Vagina (tissue), 2 donors: Measurements from ENCODE around the gene CHST6. TPM values are rescaled to one million over a fixed set of nuclear protein-coding genes. Genes with fewer than 3 reads are reported as not detected.
"Not testable (repeated sequence)": the region's sequence is repeated elsewhere in the genome, so short reads cannot be mapped to it uniquely, and the experiment has no call there.

Source experiments
- DNase-seq, 2 donors: peaks; one replicate each; pipeline ENCODE4 v3.0.0-alpha.2; 2017; ENCODE audit errors: extremely low spot score in 2 of 2
- H3K27ac ChIP-seq: fragments of 200-600 bp; sonication (generic); one replicate; pipeline ENCODE4 v1.5.1; 2019
- H3K27me3 ChIP-seq: fragments of 200-600 bp; sonication (generic); one replicate; pipeline ENCODE4 v1.5.1; 2019
- H3K36me3 ChIP-seq, 2 donors: fragments of 200-600 bp; sonication (generic); one replicate each; pipeline ENCODE4 v1.5.1; 2017 to 2019
- H3K4me1 ChIP-seq: fragments of 200-600 bp; sonication (generic); one replicate; pipeline ENCODE4 v1.5.1; 2019
- H3K4me3 ChIP-seq, 2 donors: fragments of 200-600 bp; sonication (generic); 1 replicate in 1 of 2; 2 replicates in 1 of 2; pipeline ENCODE4 v1.5.1; 2016 to 2019
- H3K9me3 ChIP-seq: fragments of 200-600 bp; sonication (generic); one replicate; pipeline ENCODE4 v1.5.1; 2019
- POLR2A ChIP-seq, 2 donors: fragments of 450-650 bp; IDR thresholded peaks; one replicate each; pipeline ENCODE4 v1.6.1; 2017; ENCODE audit warnings: antibody characterized with exemption in 2 of 2, mild to moderate bottlenecking in 2 of 2, moderate library complexity in 2 of 2
- POLR2AphosphoS5 ChIP-seq, 2 donors: sonication (generic); formaldehyde crosslinking; IDR thresholded peaks; one replicate each; pipeline ENCODE4 v1.9.0; 2017; ENCODE audit warnings: antibody characterized with exemption in 2 of 2, mild to moderate bottlenecking in 2 of 2, low read depth in 1 of 2; ENCODE audit not compliant: insufficient read depth in 1 of 2
- intact Hi-C: fragments of 100-400 bp; cut with DNase I; formaldehyde crosslinking; loops from one replicate; pipeline ENCODE4 v1.15.1; 2023
- total RNA-seq: library from RNA; depleted of rRNA; stranded (reverse); fragments of >200 nt; gene quantifications from one replicate; pipeline ENCODE4 v1.2.3, GENCODE V29; 2016
- TF ChIP-seq, protein P1 (sequence below), 3 experiments: fragments of 450-650 bp in 2 of 3; fragments of 200-600 bp in 1 of 3; sonication (generic) in 1 of 3; IDR thresholded peaks; one replicate each; pipeline ENCODE4 v1.5.1; 2017 to 2019; ENCODE audit warnings: antibody characterized with exemption in 3 of 3, mild to moderate bottlenecking in 2 of 3, moderate library complexity in 2 of 3

Gene CHST6
- 0.25 TPM for total RNA-seq

DNA sequence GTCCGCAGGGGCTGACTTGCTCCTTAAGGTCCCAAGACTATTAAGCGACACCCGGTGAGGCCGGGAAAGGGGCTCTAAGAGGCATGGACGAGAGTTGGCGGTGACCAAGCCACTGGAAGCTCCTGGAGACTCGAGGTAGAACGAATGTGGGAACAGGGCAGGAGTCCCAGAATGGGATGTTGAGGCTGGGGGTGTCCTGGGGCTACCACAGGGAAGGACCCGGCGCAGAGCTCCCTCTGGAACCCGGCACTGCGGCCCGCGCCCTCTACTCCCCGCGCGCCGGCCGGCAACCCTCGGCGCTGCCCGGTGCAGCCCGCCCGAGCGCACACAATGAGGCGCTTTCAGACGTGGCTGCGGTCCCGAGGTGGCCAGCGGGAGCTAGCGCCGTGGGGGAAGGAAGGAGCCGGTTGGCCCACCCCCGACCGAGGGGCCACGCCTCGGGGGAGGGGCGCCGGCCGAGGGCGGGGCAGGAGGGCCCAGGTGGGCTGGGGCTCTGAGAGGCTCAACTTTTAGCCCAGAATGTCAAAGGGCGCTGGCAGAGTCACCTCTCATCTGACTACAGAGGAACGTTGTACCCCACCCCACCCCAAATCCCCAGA is at the start of gene CHST6:
TSS of gene CHST6 (minus strand) at position 366 of the 599 bp plus-strand sequence. CDS start 15,613 bp downstream, outside the sequence.
- no peak for TF ChIP-seq POLR2AphosphoS5 (IDR thresholded peaks at IDR 0.05; ENCODE audit: insufficient read depth in 1 of 2, low read depth in 1 of 2)
- TF ChIP-seq POLR2A (IDR thresholded peaks at IDR 0.05) = no peak
- TF ChIP-seq, protein P1, sequence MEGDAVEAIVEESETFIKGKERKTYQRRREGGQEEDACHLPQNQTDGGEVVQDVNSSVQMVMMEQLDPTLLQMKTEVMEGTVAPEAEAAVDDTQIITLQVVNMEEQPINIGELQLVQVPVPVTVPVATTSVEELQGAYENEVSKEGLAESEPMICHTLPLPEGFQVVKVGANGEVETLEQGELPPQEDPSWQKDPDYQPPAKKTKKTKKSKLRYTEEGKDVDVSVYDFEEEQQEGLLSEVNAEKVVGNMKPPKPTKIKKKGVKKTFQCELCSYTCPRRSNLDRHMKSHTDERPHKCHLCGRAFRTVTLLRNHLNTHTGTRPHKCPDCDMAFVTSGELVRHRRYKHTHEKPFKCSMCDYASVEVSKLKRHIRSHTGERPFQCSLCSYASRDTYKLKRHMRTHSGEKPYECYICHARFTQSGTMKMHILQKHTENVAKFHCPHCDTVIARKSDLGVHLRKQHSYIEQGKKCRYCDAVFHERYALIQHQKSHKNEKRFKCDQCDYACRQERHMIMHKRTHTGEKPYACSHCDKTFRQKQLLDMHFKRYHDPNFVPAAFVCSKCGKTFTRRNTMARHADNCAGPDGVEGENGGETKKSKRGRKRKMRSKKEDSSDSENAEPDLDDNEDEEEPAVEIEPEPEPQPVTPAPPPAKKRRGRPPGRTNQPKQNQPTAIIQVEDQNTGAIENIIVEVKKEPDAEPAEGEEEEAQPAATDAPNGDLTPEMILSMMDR (IDR thresholded peaks at IDR 0.05) = no peak
- Histone ChIP-seq H3K9me3 (no peaks in the 10 kb centered on the region), H3K4me3 (peak within 1 kb of the TSS; percentile 40), H3K36me3 (no peaks in the 10 kb centered on the region), H3K4me1 (peaks cover 12% of the 10 kb centered on the region), H3K27me3 (no peaks in the 10 kb centered on the region), H3K27ac (no peak within 1 kb of the TSS)
- intact Hi-C loops = no loop called here
- no peak for DNase-seq

DNA sequence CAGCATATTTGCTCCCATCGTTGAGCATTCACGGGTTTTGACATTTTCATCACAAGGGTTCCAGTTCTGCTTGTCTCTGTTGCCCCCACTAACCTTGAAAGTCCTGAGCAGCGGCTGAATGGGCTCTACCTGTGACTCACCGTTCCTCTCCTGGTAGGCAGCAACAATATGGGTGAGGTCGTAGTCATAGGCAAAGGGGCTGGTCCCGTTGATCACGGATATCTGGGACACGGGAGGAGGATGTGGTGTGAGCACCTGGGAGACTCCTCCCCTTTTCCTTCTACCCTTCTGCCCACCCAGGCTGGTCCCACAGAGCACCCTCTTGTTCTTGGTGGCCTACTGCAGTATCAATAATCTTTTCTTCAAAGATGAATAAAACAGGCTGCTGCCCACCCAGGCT is 47.2 kb upstream of the CHST6 start:
- H3K36me3 ChIP-seq, H3K4me1 ChIP-seq, intact Hi-C loops, H3K9me3 ChIP-seq, H3K27me3 ChIP-seq, H3K27ac ChIP-seq, H3K4me3 ChIP-seq, DNase-seq: not testable (repeated sequence)

DNA sequence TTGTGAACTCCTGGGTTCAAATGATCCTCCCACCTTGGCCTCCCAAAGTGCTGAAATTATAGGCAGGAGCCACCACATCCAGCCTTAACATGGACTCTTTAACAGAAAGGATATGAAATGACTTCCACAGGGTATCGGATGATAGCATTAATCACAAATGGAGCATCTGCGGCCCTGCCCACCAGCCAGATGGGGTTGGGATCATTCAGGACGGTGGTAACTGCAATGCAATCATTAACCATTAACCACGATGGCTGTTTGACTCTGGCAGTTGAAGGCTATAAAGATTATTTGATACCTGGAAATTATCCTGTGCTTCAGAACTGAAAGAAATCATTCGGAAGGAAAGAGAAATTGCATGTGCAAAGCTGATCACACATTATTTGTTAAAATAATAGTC is 46.0 kb upstream of the CHST6 start:
- TF ChIP-seq POLR2AphosphoS5 (IDR thresholded peaks at IDR 0.05; ENCODE audit: insufficient read depth in 1 of 2, low read depth in 1 of 2) (no peak), POLR2A (IDR thresholded peaks at IDR 0.05) (no peak)
- TF ChIP-seq, protein P1 (IDR thresholded peaks at IDR 0.05) = no peak
- Histone ChIP-seq H3K9me3 (no peaks in the 10 kb centered on the region), H3K4me1 (no peaks in the 10 kb centered on the region), H3K27me3 (no peaks in the 10 kb centered on the region), H3K36me3 (peaks cover 0 to 10% of the 10 kb centered on the region in 2 donors), H3K4me3 (no peak overlapping the region), H3K27ac (no peak overlapping the region)
- DNase-seq = no peak
- intact Hi-C loops = no loop called here

DNA sequence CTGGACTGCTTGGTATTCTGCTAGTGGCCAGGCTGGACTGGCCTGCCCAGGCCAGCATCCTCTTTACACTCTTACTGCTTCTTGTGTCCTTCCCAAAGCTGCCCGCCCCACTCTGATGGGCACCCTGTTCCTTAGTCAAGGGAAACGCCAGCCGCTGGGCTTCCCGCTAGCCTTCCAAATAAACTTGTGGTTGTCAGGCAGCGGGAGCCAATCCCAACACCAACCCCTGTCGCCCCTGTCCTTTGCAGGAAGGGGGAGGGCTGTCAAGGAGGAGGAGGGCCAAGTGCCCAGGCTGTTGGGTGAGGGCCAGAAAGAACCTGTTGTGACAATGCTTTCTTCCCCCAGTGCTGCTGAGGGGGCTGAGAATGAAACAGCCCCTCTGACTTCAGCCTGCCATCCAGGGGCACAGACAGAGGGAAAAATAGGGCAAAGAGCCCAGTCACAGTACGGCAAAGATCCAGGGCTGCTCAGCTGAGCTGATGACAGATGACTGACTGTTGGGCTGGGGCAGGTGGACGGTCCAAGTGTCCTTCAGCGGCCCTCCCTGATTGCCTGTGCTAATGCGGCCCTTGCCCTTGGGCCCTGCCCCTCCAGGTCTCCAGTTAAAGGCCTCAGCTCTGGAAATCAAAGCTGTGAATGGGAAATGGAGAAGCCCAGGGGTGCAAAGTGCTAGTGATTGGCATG is 43.8 kb upstream of the CHST6 start:
- H3K4me1 ChIP-seq, H3K4me3 ChIP-seq, DNase-seq, H3K36me3 ChIP-seq, H3K27ac ChIP-seq, H3K27me3 ChIP-seq, intact Hi-C loops, H3K9me3 ChIP-seq: not testable (repeated sequence)

DNA sequence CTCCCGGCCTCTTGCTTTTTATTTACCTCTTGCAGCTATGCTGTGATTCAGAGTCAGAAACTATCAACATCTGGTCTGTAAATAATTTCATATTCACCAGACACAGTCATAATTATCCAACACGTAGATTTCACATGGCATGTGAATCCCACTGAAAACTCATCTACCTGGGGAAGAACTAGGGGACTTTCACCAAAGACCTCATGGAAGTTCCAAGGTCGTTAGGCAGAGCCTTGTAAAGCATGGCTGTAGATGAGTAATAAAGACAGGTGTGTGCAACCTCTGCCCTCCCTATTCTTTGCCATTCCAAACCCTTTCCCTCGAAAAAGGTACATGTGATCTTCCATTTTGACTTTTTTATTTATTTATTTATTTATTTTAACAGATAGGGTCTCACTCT is 42.5 kb upstream of the CHST6 start:
- DNase-seq = no peak
- Histone ChIP-seq H3K27ac (no peak overlapping the region), H3K4me1 (no peaks in the 10 kb centered on the region), H3K9me3 (no peaks in the 10 kb centered on the region), H3K27me3 (no peaks in the 10 kb centered on the region), H3K4me3 (no peak overlapping the region), H3K36me3 (no peaks in the 10 kb centered on the region)
- intact Hi-C loops = no loop called here
- no peak for TF ChIP-seq POLR2AphosphoS5 (IDR thresholded peaks at IDR 0.05; ENCODE audit: insufficient read depth in 1 of 2, low read depth in 1 of 2)
- TF ChIP-seq, protein P1 (IDR thresholded peaks at IDR 0.05) = no peak
- TF ChIP-seq POLR2A (IDR thresholded peaks at IDR 0.05) = no peak

DNA sequence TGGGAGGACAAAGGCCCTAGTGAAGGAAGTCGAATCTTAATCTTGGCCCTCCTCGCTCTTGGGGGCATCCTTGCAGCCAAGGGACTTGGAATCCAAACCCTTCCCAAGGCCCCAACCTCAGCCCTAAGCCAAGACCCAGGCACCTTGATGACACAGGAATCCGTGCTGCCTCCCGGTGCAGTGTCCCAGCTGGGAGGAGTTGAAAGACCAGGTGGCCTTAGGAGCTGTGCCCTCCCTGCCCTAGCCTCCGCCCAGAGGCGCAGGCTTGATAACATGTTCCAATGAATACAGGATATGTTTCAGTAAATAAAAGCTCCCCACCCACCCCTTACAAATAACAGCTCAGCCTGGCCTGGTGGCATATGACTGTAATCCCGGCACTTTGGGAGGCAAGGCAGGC is 40.7 kb upstream of the CHST6 start, which contains the start of gene CHST5:
TSS of gene CHST5 (minus strand) at position 208 of the 400 bp plus-strand sequence. CDS start 5,724 bp downstream, outside the sequence.
- no peak for TF ChIP-seq POLR2AphosphoS5 (IDR thresholded peaks at IDR 0.05; ENCODE audit: insufficient read depth in 1 of 2, low read depth in 1 of 2)
- no peak for TF ChIP-seq POLR2A (IDR thresholded peaks at IDR 0.05)
- TF ChIP-seq, protein P1 (IDR thresholded peaks at IDR 0.05) = no peak
- intact Hi-C loops = no loop called here
- no peak for DNase-seq
- no peak within 1 kb of the TSS for H3K27ac ChIP-seq
- H3K27me3 ChIP-seq = no peaks in the 10 kb centered on the region
- no peak within 1 kb of the TSS for H3K4me3 ChIP-seq
- H3K36me3 ChIP-seq = no peaks in the 10 kb centered on the region
- no peaks in the 10 kb centered on the region for H3K4me1 ChIP-seq
- H3K9me3 ChIP-seq = no peaks in the 10 kb centered on the region
